ENCODE results near the gene CNTN1.

GRCh38 chr12:40644708-40645107 lies 47.5 kb upstream of the CNTN1 start:
- TF ChIP-seq CTCF (conservative IDR thresholded peaks at IDR 0.05) (no peak), ZFX (IDR thresholded peaks at IDR 0.05) (no peak)
